OCI-LY3 (cell line): ENCODE data around the gene RBPJ.
A peak's percentile ranks its signal among the peaks of the same experiment; 100 is the strongest.

Experiments
- H2AFZ ChIP-seq: fragments of 200-600, 300-600 bp; shearing (Covaris generic); 2 replicates; pipeline ENCODE4 v1.6.0; 2014; ENCODE audit warnings: antibody characterized with exemption, low read depth, low read length
- H3K27ac ChIP-seq: fragments of 200-600, 300-600 bp; sonication (generic); 2 replicates; pipeline ENCODE4 v1.5.1; 2014; ENCODE audit warnings: mild to moderate bottlenecking, low read length, moderate library complexity, mixed read lengths
- H3K27me3 ChIP-seq: fragments of 200-600, 300-600 bp; sonication (generic); 2 replicates; pipeline ENCODE4 v1.6.1; 2014; ENCODE audit warnings: low read depth, low read length, mixed read lengths
- H3K36me3 ChIP-seq: fragments of 200-600, 300-600 bp; sonication (generic); replicated peaks from 2 replicates; pipeline ENCODE3; 2014; ENCODE audit warnings: low read depth, low read length, mixed read lengths
- H3K4me1 ChIP-seq: fragments of 300-600, 200-600 bp; sonication (generic); 2 replicates; pipeline ENCODE4 v1.6.1; 2014; ENCODE audit warnings: low read length, mixed read lengths
- H3K4me2 ChIP-seq: fragments of 200-600, 300-600 bp; sonication (generic); 2 replicates; pipeline ENCODE4 v1.6.1; 2014; ENCODE audit warnings: low read length, mixed read lengths
- H3K4me3 ChIP-seq: fragments of 300-600, 200-600 bp; sonication (generic); 2 replicates; pipeline ENCODE4 v1.5.1; 2014; ENCODE audit warnings: antibody characterized with exemption, mild to moderate bottlenecking, low read length, moderate library complexity
- H3K79me2 ChIP-seq: fragments of 300-600, 200-600 bp; shearing (Covaris generic); 2 replicates; pipeline ENCODE4 v1.6.1; 2014; ENCODE audit warnings: mild to moderate bottlenecking, low read length, mixed read lengths
- H3K9ac ChIP-seq: fragments of 300-600, 200-600 bp; shearing (Covaris generic); 2 replicates; pipeline ENCODE4 v1.6.0; 2014; ENCODE audit warnings: mild to moderate bottlenecking, low read length, moderate library complexity
- H3K9me3 ChIP-seq: fragments of 200-600, 300-600 bp; shearing (Covaris generic); 2 replicates; pipeline ENCODE4 v1.6.1; 2014; ENCODE audit warnings: low read length, mixed read lengths; ENCODE audit not compliant: insufficient read depth
- H4K20me1 ChIP-seq: fragments of 200-600, 300-600 bp; sonication (generic); 2 replicates; pipeline ENCODE4 v1.6.1; 2016; ENCODE audit warnings: low read length, mixed read lengths; ENCODE audit not compliant: insufficient read depth
- CTCF ChIP-seq: fragments of 200-600, 300-600 bp; sonication (generic); IDR thresholded peaks from 2 replicates; pipeline ENCODE4 v1.5.1; 2014; ENCODE audit warnings: antibody characterized with exemption, low read length, low read depth
- EZH2phosphoT487 ChIP-seq: fragments of 200-600 bp; shearing (Covaris generic); IDR thresholded peaks from 2 replicates; pipeline ENCODE4 v1.6.1; 2018; ENCODE audit warnings: antibody characterized with exemption, mixed run types, low read depth

RBPJ gene

GRCh38 chr4:26300314-26301307 is 20.2 kb upstream of the RBPJ start:
- H2AFZ ChIP-seq, result no peak overlapping the region
- peak overlapping the region; percentile 57 for H3K4me2 ChIP-seq
- no peaks in the 10 kb centered on the region for H3K36me3 ChIP-seq
- H3K4me1 ChIP-seq, result peaks cover 36% of the 10 kb centered on the region
- H3K9ac ChIP-seq, result no peak overlapping the region
- H3K27me3 ChIP-seq, result no peaks in the 10 kb centered on the region
- no peak overlapping the region for H3K4me3 ChIP-seq
- no peak for TF ChIP-seq CTCF
- no peak for TF ChIP-seq EZH2phosphoT487
- no peak overlapping the region for H3K27ac ChIP-seq
- no peaks in the 10 kb centered on the region for H3K9me3 ChIP-seq
- no peaks in the 10 kb centered on the region for H3K79me2 ChIP-seq
- H4K20me1 ChIP-seq, result no peaks in the 10 kb centered on the region

GRCh38 chr4:26302031-26302899 is 18.5 kb upstream of the RBPJ start:
- no peak overlapping the region for H3K27ac ChIP-seq
- H4K20me1 ChIP-seq, result no peaks in the 10 kb centered on the region
- no peaks in the 10 kb centered on the region for H3K36me3 ChIP-seq
- H3K4me2 ChIP-seq, result no peak overlapping the region
- H3K9me3 ChIP-seq, result no peaks in the 10 kb centered on the region
- no peaks in the 10 kb centered on the region for H3K27me3 ChIP-seq
- peaks cover 44% of the 10 kb centered on the region for H3K4me1 ChIP-seq
- no peaks in the 10 kb centered on the region for H3K79me2 ChIP-seq
- TF ChIP-seq CTCF (no peak), EZH2phosphoT487 (no peak)
- H3K9ac ChIP-seq, result no peak overlapping the region
- H2AFZ ChIP-seq, result peak overlapping the region; percentile 55; the same call in 1 of the 2 replicates
- no peak overlapping the region for H3K4me3 ChIP-seq

GRCh38 chr4:26303008-26303407 is 17.8 kb upstream of the RBPJ start:
- Histone ChIP-seq H3K4me3 (no peak overlapping the region), H3K4me1 (peaks cover 42% of the 10 kb centered on the region), H3K4me2 (no peak overlapping the region), H3K9ac (no peak overlapping the region), H4K20me1 (no peaks in the 10 kb centered on the region), H3K36me3 (no peaks in the 10 kb centered on the region), H3K27me3 (no peaks in the 10 kb centered on the region), H2AFZ (no peak overlapping the region), H3K9me3 (no peaks in the 10 kb centered on the region), H3K79me2 (no peaks in the 10 kb centered on the region), H3K27ac (no peak overlapping the region)
- TF ChIP-seq CTCF, result no peak
- no peak for TF ChIP-seq EZH2phosphoT487
